ENCODE measurements around the gene GTF2H4. TPM values are rescaled to one million over a fixed set of nuclear protein-coding genes. Genes with fewer than 3 reads are reported as not detected.

Gene GTF2H4
- total RNA-seq, 1 donor from 2014 or later: 27.7 TPM

DNA sequence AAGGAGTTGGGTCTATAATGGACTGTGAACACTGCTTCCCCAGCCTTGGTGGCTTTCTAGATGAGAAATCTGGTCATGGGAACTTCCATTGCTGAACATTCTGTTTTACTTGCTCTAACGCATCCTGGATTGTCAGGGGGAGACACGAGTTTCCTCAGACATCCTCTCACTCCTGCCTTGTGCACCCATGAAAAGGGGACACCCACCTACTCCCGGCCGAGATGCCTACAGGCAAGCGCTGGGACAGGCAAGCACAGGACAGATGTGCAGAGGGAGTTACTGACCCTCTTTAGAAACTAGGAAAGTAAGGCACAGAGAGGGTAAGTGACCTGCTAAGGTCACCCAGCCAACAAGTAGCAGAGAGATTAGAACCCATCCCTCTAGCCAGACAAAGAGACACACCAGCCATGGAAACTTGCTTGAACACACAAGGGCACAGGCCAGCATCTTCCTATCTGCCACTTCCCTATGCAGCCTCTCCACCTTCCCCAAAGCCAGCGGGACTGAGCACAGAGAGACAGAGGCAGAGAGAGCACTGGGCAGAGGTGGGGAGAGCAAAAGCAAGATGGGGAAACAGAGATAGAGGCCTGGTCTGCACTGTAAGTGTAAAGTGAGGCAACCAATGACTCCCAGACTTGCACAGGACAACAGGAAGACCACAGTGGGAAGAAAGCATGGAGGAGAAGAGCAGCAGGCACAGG, 24.8 kb downstream of the GTF2H4 start:
- no peaks in the 10 kb centered on the region for H3K36me3 ChIP-seq (ENCODE audit: control insufficient read depth, insufficient read depth, low read length)
- H3K4me3 ChIP-seq (ENCODE audit: low read depth, low read length): no peak overlapping the region
- DNase-seq (ENCODE audit: low read depth): no peak
- H3K27me3 ChIP-seq (ENCODE audit: control insufficient read depth, insufficient read depth, low read length): no peaks in the 10 kb centered on the region
- TF ChIP-seq, protein P1, sequence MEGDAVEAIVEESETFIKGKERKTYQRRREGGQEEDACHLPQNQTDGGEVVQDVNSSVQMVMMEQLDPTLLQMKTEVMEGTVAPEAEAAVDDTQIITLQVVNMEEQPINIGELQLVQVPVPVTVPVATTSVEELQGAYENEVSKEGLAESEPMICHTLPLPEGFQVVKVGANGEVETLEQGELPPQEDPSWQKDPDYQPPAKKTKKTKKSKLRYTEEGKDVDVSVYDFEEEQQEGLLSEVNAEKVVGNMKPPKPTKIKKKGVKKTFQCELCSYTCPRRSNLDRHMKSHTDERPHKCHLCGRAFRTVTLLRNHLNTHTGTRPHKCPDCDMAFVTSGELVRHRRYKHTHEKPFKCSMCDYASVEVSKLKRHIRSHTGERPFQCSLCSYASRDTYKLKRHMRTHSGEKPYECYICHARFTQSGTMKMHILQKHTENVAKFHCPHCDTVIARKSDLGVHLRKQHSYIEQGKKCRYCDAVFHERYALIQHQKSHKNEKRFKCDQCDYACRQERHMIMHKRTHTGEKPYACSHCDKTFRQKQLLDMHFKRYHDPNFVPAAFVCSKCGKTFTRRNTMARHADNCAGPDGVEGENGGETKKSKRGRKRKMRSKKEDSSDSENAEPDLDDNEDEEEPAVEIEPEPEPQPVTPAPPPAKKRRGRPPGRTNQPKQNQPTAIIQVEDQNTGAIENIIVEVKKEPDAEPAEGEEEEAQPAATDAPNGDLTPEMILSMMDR (IDR thresholded peaks at IDR 0.05; ENCODE audit: insufficient read depth, low read length, poor library complexity, severe bottlenecking): no peak

DNA sequence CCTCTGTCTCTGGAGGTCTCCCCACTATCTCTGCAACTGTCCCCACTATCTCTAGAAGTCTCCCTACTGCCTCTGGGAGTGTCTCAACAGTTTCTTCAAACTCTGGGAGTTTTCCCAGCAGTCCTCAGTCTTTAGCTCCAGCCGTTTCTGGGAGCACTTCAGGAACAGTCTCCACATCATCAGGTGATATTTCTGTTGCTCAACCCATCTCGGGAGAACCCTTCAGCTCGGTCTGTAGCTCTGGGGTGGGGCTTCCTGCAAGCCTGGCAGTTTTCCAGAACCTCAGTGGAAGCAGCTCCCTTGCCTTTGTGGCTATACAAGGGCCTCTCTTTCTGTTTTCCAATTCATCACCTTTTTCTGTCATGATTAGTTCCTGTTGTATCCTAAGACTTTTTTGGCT, 27.0 kb downstream of the GTF2H4 start:
- DNase-seq (ENCODE audit: low read depth): no peak
- H3K36me3 ChIP-seq (ENCODE audit: control insufficient read depth, insufficient read depth, low read length): no peaks in the 10 kb centered on the region
- H3K4me3 ChIP-seq (ENCODE audit: low read depth, low read length): no peak overlapping the region
- TF ChIP-seq, protein P1 (IDR thresholded peaks at IDR 0.05; ENCODE audit: insufficient read depth, low read length, poor library complexity, severe bottlenecking): no peak
- H3K27me3 ChIP-seq (ENCODE audit: control insufficient read depth, insufficient read depth, low read length): no peaks in the 10 kb centered on the region

DNA sequence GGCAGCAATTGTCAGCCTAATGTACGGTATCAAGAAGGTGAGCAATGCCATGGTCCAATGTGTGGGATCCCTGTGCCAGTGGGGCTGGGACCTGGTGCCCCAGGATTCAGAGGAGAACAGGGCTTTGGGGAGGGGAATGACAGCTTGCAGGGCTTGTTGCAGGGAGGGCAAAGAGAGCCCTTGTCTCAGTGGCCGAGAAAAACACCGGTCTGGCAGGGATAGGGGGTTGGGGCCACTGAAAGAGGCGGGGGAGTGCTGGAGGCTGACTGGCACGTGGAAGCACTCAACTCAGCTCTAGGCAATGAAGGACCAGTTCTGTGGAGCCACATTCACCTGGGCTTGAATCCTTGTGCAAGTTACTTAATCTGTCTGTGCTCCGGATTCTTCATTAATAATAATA, 29.3 kb downstream of the GTF2H4 start:
- no peaks in the 10 kb centered on the region for H3K36me3 ChIP-seq (ENCODE audit: control insufficient read depth, insufficient read depth, low read length)
- TF ChIP-seq, protein P1 (IDR thresholded peaks at IDR 0.05; ENCODE audit: insufficient read depth, low read length, poor library complexity, severe bottlenecking): no peak
- no peak overlapping the region for H3K4me3 ChIP-seq (ENCODE audit: low read depth, low read length)
- DNase-seq (ENCODE audit: low read depth): no peak
- H3K27me3 ChIP-seq (ENCODE audit: control insufficient read depth, insufficient read depth, low read length): no peaks in the 10 kb centered on the region

DNA sequence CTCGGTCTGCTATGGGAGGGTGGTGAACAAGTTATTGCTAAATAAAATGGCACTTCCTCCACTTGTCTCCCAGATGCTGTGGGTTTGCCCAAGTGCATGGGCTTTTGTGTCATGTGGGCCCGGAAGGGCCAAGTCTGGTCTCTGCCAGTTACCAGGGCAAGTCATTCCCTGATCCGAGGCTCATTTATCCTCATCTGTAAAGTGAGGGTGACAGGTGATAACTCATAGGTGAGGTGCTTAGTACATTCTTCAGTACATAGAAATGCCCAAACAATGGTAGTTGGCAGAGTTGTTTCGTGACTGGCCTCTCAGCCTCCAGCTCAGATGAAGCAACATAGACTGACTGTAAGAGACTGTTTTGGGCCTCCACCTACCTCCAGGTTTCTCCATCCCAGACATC, 30.7 kb downstream of the GTF2H4 start:
- Histone ChIP-seq H3K27me3 (ENCODE audit: control insufficient read depth, insufficient read depth, low read length) (no peaks in the 10 kb centered on the region), H3K4me3 (ENCODE audit: low read depth, low read length) (no peak overlapping the region), H3K36me3 (ENCODE audit: control insufficient read depth, insufficient read depth, low read length) (no peaks in the 10 kb centered on the region)
- TF ChIP-seq, protein P1 (IDR thresholded peaks at IDR 0.05; ENCODE audit: insufficient read depth, low read length, poor library complexity, severe bottlenecking): no peak
- DNase-seq (ENCODE audit: low read depth): no peak

DNA sequence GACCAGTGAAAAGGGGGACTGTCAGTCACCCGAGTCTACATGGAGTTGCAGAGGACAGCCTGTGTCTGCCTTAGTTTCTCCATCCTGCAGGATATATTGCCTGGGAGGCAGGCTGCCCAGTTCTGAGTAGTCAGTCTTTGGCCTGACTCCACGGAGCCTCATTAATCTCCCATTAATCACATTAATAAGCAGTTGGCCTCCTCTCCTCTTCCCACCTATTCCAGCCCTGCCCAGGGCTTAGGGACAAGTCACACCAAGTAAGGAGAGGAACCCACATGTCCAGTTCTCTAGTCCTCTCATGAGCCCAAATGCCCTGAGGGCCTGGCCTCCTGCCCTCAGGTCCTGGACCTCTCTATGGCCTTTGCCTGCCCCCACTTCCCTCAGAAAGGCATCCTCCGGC, 31.5 kb downstream of the GTF2H4 start:
- DNase-seq (ENCODE audit: low read depth): no peak
- no peaks in the 10 kb centered on the region for H3K27me3 ChIP-seq (ENCODE audit: control insufficient read depth, insufficient read depth, low read length)
- no peaks in the 10 kb centered on the region for H3K36me3 ChIP-seq (ENCODE audit: control insufficient read depth, insufficient read depth, low read length)
- no peak overlapping the region for H3K4me3 ChIP-seq (ENCODE audit: low read depth, low read length)
- TF ChIP-seq, protein P1 (IDR thresholded peaks at IDR 0.05; ENCODE audit: insufficient read depth, low read length, poor library complexity, severe bottlenecking): no peak
